GM12878 (cell line): ENCODE measurements around the gene FBXW8.

Experiments
- ESRRA ChIP-seq: IDR thresholded peaks from 2 replicates; pipeline ENCODE4 v1.6.1; 2012; ENCODE audit warnings: mild to moderate bottlenecking, low read length, improper control_type of control experiment
- ETV6 ChIP-seq, 2 experiments: fragments of 450-650 bp in 1 of 2; IDR thresholded peaks in 1 of 2; conservative IDR thresholded peaks in 1 of 2; 2 replicates each; pipeline ENCODE4 v1.6.1; 2014; ENCODE audit warnings: antibody characterized with exemption in 1 of 2, borderline replicate concordance in 1 of 2, low read depth in 1 of 2, mild to moderate bottlenecking in 1 of 2, moderate library complexity in 1 of 2
- FOXK2 ChIP-seq: fragments of 450-650 bp; IDR thresholded peaks from 2 replicates; pipeline ENCODE4 v1.6.1; 2017; ENCODE audit warnings: mild to moderate bottlenecking, moderate library complexity
- HDAC6 ChIP-seq: fragments of 200-600 bp; sonication (generic); IDR thresholded peaks from one replicate; pipeline ENCODE4 v1.8.0; 2017; ENCODE audit warnings: antibody characterized with exemption; ENCODE audit not compliant: unreplicated experiment
- NRF1 ChIP-seq: conservative IDR thresholded peaks from 2 replicates; pipeline ENCODE4 v1.6.1; 2011; ENCODE audit warnings: mild to moderate bottlenecking, low read depth, low read length, improper control_type of control experiment
- POLR2A ChIP-seq: IDR thresholded peaks from 2 replicates; pipeline ENCODE4 v1.6.1; 2011; ENCODE audit warnings: low read depth, mild to moderate bottlenecking, low read length
- POLR2AphosphoS5 ChIP-seq: IDR thresholded peaks from 2 replicates; pipeline ENCODE4 v1.6.1; 2011; ENCODE audit warnings: mild to moderate bottlenecking, low read length, inconsistent platforms
- SMC3 ChIP-seq: IDR thresholded peaks from 2 replicates; pipeline ENCODE4 v1.6.1; 2011; ENCODE audit warnings: low read length, improper control_type of control experiment, borderline replicate concordance
- TF ChIP-seq, protein P1 (sequence below): fragments of 450-650 bp; IDR thresholded peaks from 2 replicates; pipeline ENCODE4 v1.6.1; 2017; ENCODE audit warnings: borderline replicate concordance
- TF ChIP-seq, protein P2 (sequence below): IDR thresholded peaks from 2 replicates; pipeline ENCODE4 v1.6.1; 2011; ENCODE audit warnings: mild to moderate bottlenecking, low read depth, low read length, moderate library complexity; ENCODE audit not compliant: insufficient replicate concordance
- TF ChIP-seq, protein P3 (sequence below), 3 experiments: IDR thresholded peaks in 2 of 3; conservative IDR thresholded peaks in 1 of 3; 2 replicates each; pipeline ENCODE4 v1.5.1; 2011; ENCODE audit warnings: low read depth in 3 of 3, low read length in 3 of 3, mild to moderate bottlenecking in 3 of 3, control low read depth in 2 of 3, moderate library complexity in 2 of 3, inconsistent platforms in 1 of 3, mixed read lengths in 1 of 3; ENCODE audit not compliant: control insufficient read depth in 2 of 3, insufficient read depth in 1 of 3; ENCODE audit errors: extremely low read depth in 1 of 3
- TF ChIP-seq, protein P4 (sequence below): IDR thresholded peaks from 2 replicates; pipeline ENCODE4 v1.6.1; 2011; ENCODE audit warnings: borderline replicate concordance, low read depth, mild to moderate bottlenecking, moderate library complexity, mixed read lengths, low read length; ENCODE audit not compliant: insufficient read depth; ENCODE audit errors: extremely low read length

DNA sequence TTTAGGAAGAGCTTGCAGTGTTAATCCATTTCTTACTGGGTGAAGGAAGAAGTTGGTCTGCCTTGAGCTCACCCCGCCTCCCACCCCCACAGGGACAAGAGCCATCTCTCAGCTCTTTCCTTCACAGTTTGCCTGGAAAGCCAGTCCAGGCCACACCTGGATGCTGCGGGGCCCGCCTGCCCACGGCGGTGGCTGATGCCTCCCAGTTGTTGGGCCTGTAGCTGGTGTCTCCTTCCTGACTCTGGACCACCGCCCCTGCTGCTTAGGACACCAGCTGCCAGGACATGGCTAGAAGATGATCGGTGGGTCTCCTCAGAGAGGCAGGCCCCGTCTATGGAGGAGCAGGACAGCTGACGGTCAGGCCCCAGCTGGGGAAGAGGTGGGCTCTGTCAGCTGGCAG lies 95.6 kb downstream of the FBXW8 start:
- TF ChIP-seq POLR2A (no peak), FOXK2 (no peak), ESRRA (no peak), HDAC6 (no peak), POLR2AphosphoS5 (no peak), ETV6 (conservative IDR thresholded peaks at IDR 0.05 in 1 of 2, IDR thresholded peaks at IDR 0.05 in 1 of 2; ENCODE audit: borderline replicate concordance in 1 of 2, low read depth in 1 of 2) (no peak), SMC3 (no peak), NRF1 (no peak)
- TF ChIP-seq, protein P1, sequence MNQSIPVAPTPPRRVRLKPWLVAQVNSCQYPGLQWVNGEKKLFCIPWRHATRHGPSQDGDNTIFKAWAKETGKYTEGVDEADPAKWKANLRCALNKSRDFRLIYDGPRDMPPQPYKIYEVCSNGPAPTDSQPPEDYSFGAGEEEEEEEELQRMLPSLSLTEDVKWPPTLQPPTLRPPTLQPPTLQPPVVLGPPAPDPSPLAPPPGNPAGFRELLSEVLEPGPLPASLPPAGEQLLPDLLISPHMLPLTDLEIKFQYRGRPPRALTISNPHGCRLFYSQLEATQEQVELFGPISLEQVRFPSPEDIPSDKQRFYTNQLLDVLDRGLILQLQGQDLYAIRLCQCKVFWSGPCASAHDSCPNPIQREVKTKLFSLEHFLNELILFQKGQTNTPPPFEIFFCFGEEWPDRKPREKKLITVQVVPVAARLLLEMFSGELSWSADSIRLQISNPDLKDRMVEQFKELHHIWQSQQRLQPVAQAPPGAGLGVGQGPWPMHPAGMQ, result no peak
- TF ChIP-seq, protein P2, sequence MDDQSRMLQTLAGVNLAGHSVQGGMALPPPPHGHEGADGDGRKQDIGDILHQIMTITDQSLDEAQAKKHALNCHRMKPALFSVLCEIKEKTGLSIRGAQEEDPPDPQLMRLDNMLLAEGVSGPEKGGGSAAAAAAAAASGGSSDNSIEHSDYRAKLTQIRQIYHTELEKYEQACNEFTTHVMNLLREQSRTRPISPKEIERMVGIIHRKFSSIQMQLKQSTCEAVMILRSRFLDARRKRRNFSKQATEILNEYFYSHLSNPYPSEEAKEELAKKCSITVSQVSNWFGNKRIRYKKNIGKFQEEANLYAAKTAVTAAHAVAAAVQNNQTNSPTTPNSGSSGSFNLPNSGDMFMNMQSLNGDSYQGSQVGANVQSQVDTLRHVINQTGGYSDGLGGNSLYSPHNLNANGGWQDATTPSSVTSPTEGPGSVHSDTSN, result no peak
- TF ChIP-seq, protein P3, sequence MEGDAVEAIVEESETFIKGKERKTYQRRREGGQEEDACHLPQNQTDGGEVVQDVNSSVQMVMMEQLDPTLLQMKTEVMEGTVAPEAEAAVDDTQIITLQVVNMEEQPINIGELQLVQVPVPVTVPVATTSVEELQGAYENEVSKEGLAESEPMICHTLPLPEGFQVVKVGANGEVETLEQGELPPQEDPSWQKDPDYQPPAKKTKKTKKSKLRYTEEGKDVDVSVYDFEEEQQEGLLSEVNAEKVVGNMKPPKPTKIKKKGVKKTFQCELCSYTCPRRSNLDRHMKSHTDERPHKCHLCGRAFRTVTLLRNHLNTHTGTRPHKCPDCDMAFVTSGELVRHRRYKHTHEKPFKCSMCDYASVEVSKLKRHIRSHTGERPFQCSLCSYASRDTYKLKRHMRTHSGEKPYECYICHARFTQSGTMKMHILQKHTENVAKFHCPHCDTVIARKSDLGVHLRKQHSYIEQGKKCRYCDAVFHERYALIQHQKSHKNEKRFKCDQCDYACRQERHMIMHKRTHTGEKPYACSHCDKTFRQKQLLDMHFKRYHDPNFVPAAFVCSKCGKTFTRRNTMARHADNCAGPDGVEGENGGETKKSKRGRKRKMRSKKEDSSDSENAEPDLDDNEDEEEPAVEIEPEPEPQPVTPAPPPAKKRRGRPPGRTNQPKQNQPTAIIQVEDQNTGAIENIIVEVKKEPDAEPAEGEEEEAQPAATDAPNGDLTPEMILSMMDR (IDR thresholded peaks at IDR 0.05 in 2 of 3, conservative IDR thresholded peaks at IDR 0.05 in 1 of 3; ENCODE audit: control insufficient read depth in 2 of 3, extremely low read depth in 1 of 3, insufficient read depth in 1 of 3, low read depth in 3 of 3, low read length in 3 of 3), result no peak
- TF ChIP-seq, protein P4, sequence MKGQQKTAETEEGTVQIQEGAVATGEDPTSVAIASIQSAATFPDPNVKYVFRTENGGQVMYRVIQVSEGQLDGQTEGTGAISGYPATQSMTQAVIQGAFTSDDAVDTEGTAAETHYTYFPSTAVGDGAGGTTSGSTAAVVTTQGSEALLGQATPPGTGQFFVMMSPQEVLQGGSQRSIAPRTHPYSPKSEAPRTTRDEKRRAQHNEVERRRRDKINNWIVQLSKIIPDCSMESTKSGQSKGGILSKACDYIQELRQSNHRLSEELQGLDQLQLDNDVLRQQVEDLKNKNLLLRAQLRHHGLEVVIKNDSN, result no peak
